Measurements from ENCODE around the gene RAC3.
A peak's percentile ranks its signal among the peaks of the same experiment; 100 is the strongest.

RAC3 gene

GRCh38 chr17:82041144-82041814, 9.8 kb downstream of the RAC3 start:
- no peaks in the 10 kb centered on the region for H3K27me3 ChIP-seq (replicated peaks; ENCODE audit: control insufficient read depth, insufficient read depth, low read length)
- no peak for DNase-seq (ENCODE audit: low read depth)
- H3K9me3 ChIP-seq (ENCODE audit: control insufficient read depth, low read length): no peaks in the 10 kb centered on the region
- no peaks in the 10 kb centered on the region for H3K36me3 ChIP-seq (ENCODE audit: control insufficient read depth, insufficient read depth, low read length, severe bottlenecking)
- no peak overlapping the region for H3K4me3 ChIP-seq (ENCODE audit: low read length)
- no peak overlapping the region for H3K9ac ChIP-seq (ENCODE audit: low read length)
- peaks cover 3% of the 10 kb centered on the region for H3K4me1 ChIP-seq (ENCODE audit: control insufficient read depth, insufficient read depth, low read length)

- H3K4me3 ChIP-seq (ENCODE audit: low read length): no peak overlapping the region
- no peaks in the 10 kb centered on the region for H3K27me3 ChIP-seq (replicated peaks; ENCODE audit: control insufficient read depth, insufficient read depth, low read length)
- DNase-seq (ENCODE audit: low read depth): no peak
- H3K9ac ChIP-seq (ENCODE audit: low read length): no peak overlapping the region
- H3K36me3 ChIP-seq (ENCODE audit: control insufficient read depth, insufficient read depth, low read length, severe bottlenecking): peaks cover 12% of the 10 kb centered on the region
- no peaks in the 10 kb centered on the region for H3K9me3 ChIP-seq (ENCODE audit: control insufficient read depth, low read length)
- H3K4me1 ChIP-seq (ENCODE audit: control insufficient read depth, insufficient read depth, low read length): no peaks in the 10 kb centered on the region
Measured at GRCh38 chr17:82042649-82043048, 11.2 kb downstream of the RAC3 start.

GRCh38 chr17:82043507-82043906, 12.0 kb downstream of the RAC3 start:
- H3K27me3 ChIP-seq (replicated peaks; ENCODE audit: control insufficient read depth, insufficient read depth, low read length): no peaks in the 10 kb centered on the region
- no peak overlapping the region for H3K9ac ChIP-seq (ENCODE audit: low read length)
- H3K4me3 ChIP-seq (ENCODE audit: low read length): no peak overlapping the region
- no peaks in the 10 kb centered on the region for H3K4me1 ChIP-seq (ENCODE audit: control insufficient read depth, insufficient read depth, low read length)
- DNase-seq (ENCODE audit: low read depth): no peak
- H3K9me3 ChIP-seq (ENCODE audit: control insufficient read depth, low read length): no peaks in the 10 kb centered on the region
- H3K36me3 ChIP-seq (ENCODE audit: control insufficient read depth, insufficient read depth, low read length, severe bottlenecking): peaks cover 15% of the 10 kb centered on the region

- Histone ChIP-seq H3K4me1 (ENCODE audit: control insufficient read depth, insufficient read depth, low read length) (peaks cover 9% of the 10 kb centered on the region), H3K9ac (ENCODE audit: low read length) (no peak overlapping the region), H3K4me3 (ENCODE audit: low read length) (no peak overlapping the region)
Measured at GRCh38 chr17:82045936-82046484, 14.5 kb downstream of the RAC3 start.

GRCh38 chr17:82046903-82047302, 15.4 kb downstream of the RAC3 start:
- H3K4me3 ChIP-seq (ENCODE audit: low read length): no peak overlapping the region
- no peaks in the 10 kb centered on the region for H3K9me3 ChIP-seq (ENCODE audit: control insufficient read depth, low read length)
- H3K27me3 ChIP-seq (replicated peaks; ENCODE audit: control insufficient read depth, insufficient read depth, low read length): no peaks in the 10 kb centered on the region
- H3K36me3 ChIP-seq (ENCODE audit: control insufficient read depth, insufficient read depth, low read length, severe bottlenecking): peaks cover 20% of the 10 kb centered on the region
- H3K9ac ChIP-seq (ENCODE audit: low read length): no peak overlapping the region
- H3K4me1 ChIP-seq (ENCODE audit: control insufficient read depth, insufficient read depth, low read length): peaks cover 9% of the 10 kb centered on the region
- DNase-seq (ENCODE audit: low read depth): no peak

More at GRCh38 chr17:82045936-82046484, 14.5 kb downstream of the RAC3 start:
- Histone ChIP-seq H3K27me3 (replicated peaks; ENCODE audit: control insufficient read depth, insufficient read depth, low read length) (no peaks in the 10 kb centered on the region), H3K9me3 (ENCODE audit: control insufficient read depth, low read length) (no peaks in the 10 kb centered on the region), H3K36me3 (ENCODE audit: control insufficient read depth, insufficient read depth, low read length, severe bottlenecking) (peaks cover 20% of the 10 kb centered on the region)
- no peak for DNase-seq (ENCODE audit: low read depth)

- Histone ChIP-seq H3K4me1 (ENCODE audit: control insufficient read depth, insufficient read depth, low read length) (peaks cover 9% of the 10 kb centered on the region), H3K9ac (ENCODE audit: low read length) (no peak overlapping the region), H3K9me3 (ENCODE audit: control insufficient read depth, low read length) (no peaks in the 10 kb centered on the region), H3K36me3 (ENCODE audit: control insufficient read depth, insufficient read depth, low read length, severe bottlenecking) (peaks cover 20% of the 10 kb centered on the region), H3K27me3 (replicated peaks; ENCODE audit: control insufficient read depth, insufficient read depth, low read length) (no peaks in the 10 kb centered on the region), H3K4me3 (ENCODE audit: low read length) (no peak overlapping the region)
- DNase-seq (ENCODE audit: low read depth): no peak
Measured at GRCh38 chr17:82047379-82047778, 15.9 kb downstream of the RAC3 start.

GRCh38 chr17:82047914-82048570, 16.6 kb downstream of the RAC3 start:
- Histone ChIP-seq H3K27me3 (replicated peaks; ENCODE audit: control insufficient read depth, insufficient read depth, low read length) (no peaks in the 10 kb centered on the region), H3K9me3 (ENCODE audit: control insufficient read depth, low read length) (no peaks in the 10 kb centered on the region), H3K4me3 (ENCODE audit: low read length) (no peak overlapping the region), H3K4me1 (ENCODE audit: control insufficient read depth, insufficient read depth, low read length) (peaks cover 13% of the 10 kb centered on the region), H3K36me3 (ENCODE audit: control insufficient read depth, insufficient read depth, low read length, severe bottlenecking) (peaks cover 20% of the 10 kb centered on the region), H3K9ac (ENCODE audit: low read length) (no peak overlapping the region)
- no peak for DNase-seq (ENCODE audit: low read depth)

- H3K9ac ChIP-seq (ENCODE audit: low read length): no peak overlapping the region
- H3K4me1 ChIP-seq (ENCODE audit: control insufficient read depth, insufficient read depth, low read length): peaks cover 18% of the 10 kb centered on the region
- no peak overlapping the region for H3K4me3 ChIP-seq (ENCODE audit: low read length)
Measured at GRCh38 chr17:82048571-82048971, 17.1 kb downstream of the RAC3 start.

GRCh38 chr17:82049106-82049505, 17.6 kb downstream of the RAC3 start:
- no peak overlapping the region for H3K4me3 ChIP-seq (ENCODE audit: low read length)
- no peaks in the 10 kb centered on the region for H3K9me3 ChIP-seq (ENCODE audit: control insufficient read depth, low read length)
- no peak for DNase-seq (ENCODE audit: low read depth)
- peaks cover 18% of the 10 kb centered on the region for H3K4me1 ChIP-seq (ENCODE audit: control insufficient read depth, insufficient read depth, low read length)
- peaks cover 23% of the 10 kb centered on the region for H3K36me3 ChIP-seq (ENCODE audit: control insufficient read depth, insufficient read depth, low read length, severe bottlenecking)
- no peaks in the 10 kb centered on the region for H3K27me3 ChIP-seq (replicated peaks; ENCODE audit: control insufficient read depth, insufficient read depth, low read length)
- no peak overlapping the region for H3K9ac ChIP-seq (ENCODE audit: low read length)

More at GRCh38 chr17:82048571-82048971, 17.1 kb downstream of the RAC3 start:
- no peaks in the 10 kb centered on the region for H3K9me3 ChIP-seq (ENCODE audit: control insufficient read depth, low read length)
- H3K27me3 ChIP-seq (replicated peaks; ENCODE audit: control insufficient read depth, insufficient read depth, low read length): no peaks in the 10 kb centered on the region
- DNase-seq (ENCODE audit: low read depth): no peak
- peaks cover 20% of the 10 kb centered on the region for H3K36me3 ChIP-seq (ENCODE audit: control insufficient read depth, insufficient read depth, low read length, severe bottlenecking)

- Histone ChIP-seq H3K36me3 (ENCODE audit: control insufficient read depth, insufficient read depth, low read length, severe bottlenecking) (peaks cover 28% of the 10 kb centered on the region), H3K4me3 (ENCODE audit: low read length) (no peak overlapping the region), H3K9me3 (ENCODE audit: control insufficient read depth, low read length) (no peaks in the 10 kb centered on the region), H3K9ac (ENCODE audit: low read length) (no peak overlapping the region), H3K4me1 (ENCODE audit: control insufficient read depth, insufficient read depth, low read length) (peaks cover 18% of the 10 kb centered on the region), H3K27me3 (replicated peaks; ENCODE audit: control insufficient read depth, insufficient read depth, low read length) (no peaks in the 10 kb centered on the region)
- no peak for DNase-seq (ENCODE audit: low read depth)
Measured at GRCh38 chr17:82049521-82049971, 18.1 kb downstream of the RAC3 start.

- Histone ChIP-seq H3K27me3 (replicated peaks; ENCODE audit: control insufficient read depth, insufficient read depth, low read length) (no peaks in the 10 kb centered on the region), H3K9me3 (ENCODE audit: control insufficient read depth, low read length) (no peaks in the 10 kb centered on the region), H3K9ac (ENCODE audit: low read length) (peak overlapping the region; percentile 94), H3K36me3 (ENCODE audit: control insufficient read depth, insufficient read depth, low read length, severe bottlenecking) (peaks cover 35% of the 10 kb centered on the region), H3K4me1 (ENCODE audit: control insufficient read depth, insufficient read depth, low read length) (peaks cover 18% of the 10 kb centered on the region), H3K4me3 (ENCODE audit: low read length) (peak overlapping the region; percentile 78)
- DNase-seq (ENCODE audit: low read depth): no peak
Measured at GRCh38 chr17:82050152-82050760, 18.8 kb downstream of the RAC3 start.
